ENCODE measurements around the gene MOSMO.
"Not testable (repeated sequence)": the region's sequence is repeated elsewhere in the genome, so short reads cannot be mapped to it uniquely, and the experiment has no call there.

The MOSMO gene

GRCh38 chr16:22031483-22032083, 23.7 kb downstream of the MOSMO start:
- H3K4me3 ChIP-seq (ENCODE audit: low read length) = no peak overlapping the region
- DNase-seq (ENCODE audit: low read depth) = no peak
- TF ChIP-seq CTCF (IDR thresholded peaks at IDR 0.05; ENCODE audit: insufficient read depth, low read depth, low read length, missing control alignments) = no peak

GRCh38 chr16:22034503-22034902, 26.6 kb downstream of the MOSMO start:
- H3K4me3 ChIP-seq (ENCODE audit: low read length) = no peak overlapping the region
- no peak for DNase-seq (ENCODE audit: low read depth)
- no peak for TF ChIP-seq CTCF (IDR thresholded peaks at IDR 0.05; ENCODE audit: insufficient read depth, low read depth, low read length, missing control alignments)

GRCh38 chr16:22035153-22035552, 27.2 kb downstream of the MOSMO start:
- no peak overlapping the region for H3K4me3 ChIP-seq (ENCODE audit: low read length)
- DNase-seq (ENCODE audit: low read depth) = no peak
- TF ChIP-seq CTCF (IDR thresholded peaks at IDR 0.05; ENCODE audit: insufficient read depth, low read depth, low read length, missing control alignments) = no peak

GRCh38 chr16:22043882-22044281, 36.0 kb downstream of the MOSMO start:
- not testable (repeated sequence) for H3K4me3 ChIP-seq (ENCODE audit: low read length); DNase-seq (ENCODE audit: low read depth)

GRCh38 chr16:22045888-22046287, 38.0 kb downstream of the MOSMO start:
- H3K4me3 ChIP-seq (ENCODE audit: low read length); DNase-seq (ENCODE audit: low read depth): not testable (repeated sequence)

- H3K4me3 ChIP-seq (ENCODE audit: low read length) = no peak overlapping the region
- peak; percentile 72 for DNase-seq (ENCODE audit: low read depth)
- no peak for TF ChIP-seq CTCF (IDR thresholded peaks at IDR 0.05; ENCODE audit: insufficient read depth, low read depth, low read length, missing control alignments)
Measured at GRCh38 chr16:22050963-22051362, 43.1 kb downstream of the MOSMO start.

GRCh38 chr16:22052980-22053379, 45.1 kb downstream of the MOSMO start:
- H3K4me3 ChIP-seq (ENCODE audit: low read length) = no peak overlapping the region
- peak; percentile 16 for DNase-seq (ENCODE audit: low read depth)
- TF ChIP-seq CTCF (IDR thresholded peaks at IDR 0.05; ENCODE audit: insufficient read depth, low read depth, low read length, missing control alignments) = no peak

GRCh38 chr16:22053921-22054341, 46.0 kb downstream of the MOSMO start:
- no peak for TF ChIP-seq CTCF (IDR thresholded peaks at IDR 0.05; ENCODE audit: insufficient read depth, low read depth, low read length, missing control alignments)
- H3K4me3 ChIP-seq (ENCODE audit: low read length) = no peak overlapping the region
- no peak for DNase-seq (ENCODE audit: low read depth)
